SHP77 treated with DMSO at 0.1 percent for 48 hours (cell line): ENCODE data around the gene PCNT.
A peak's percentile ranks its signal among the peaks of the same experiment; 100 is the strongest.

Source experiments
- DNase-seq: peaks from one replicate; lab custom pipeline; 2025; lab: John Stamatoyannopoulos, UW

The PCNT gene

GRCh38 chr21:46409641-46410406 is 85.9 kb downstream of the PCNT start:
- no peak for DNase-seq

GRCh38 chr21:46410516-46410915 is 86.6 kb downstream of the PCNT start:
- no peak for DNase-seq

- no peak for DNase-seq
These were observed 87.3 kb downstream of the PCNT start for GRCh38 chr21:46411236-46411635.

- no peak for DNase-seq
These were observed 87.7 kb downstream of the PCNT start for GRCh38 chr21:46411691-46412090.

GRCh38 chr21:46412521-46413364 is 88.8 kb downstream of the PCNT start:
- no peak for DNase-seq

- DNase-seq, result no peak
These were observed 89.4 kb downstream of the PCNT start for GRCh38 chr21:46413365-46413696.

GRCh38 chr21:46414965-46415275 is 91.0 kb downstream of the PCNT start:
- no peak for DNase-seq

- DNase-seq, result no peak
These were observed 92.6 kb downstream of the PCNT start for GRCh38 chr21:46416551-46416950.

- DNase-seq, result no peak
These were observed 94.5 kb downstream of the PCNT start for GRCh38 chr21:46418265-46418946.

GRCh38 chr21:46420241-46421190 is 96.6 kb downstream of the PCNT start:
- DNase-seq, result no peak

- no peak for DNase-seq
These were observed 97.3 kb downstream of the PCNT start for GRCh38 chr21:46421191-46421750.

GRCh38 chr21:46421756-46422555 is 98.0 kb downstream of the PCNT start:
- no peak for DNase-seq

GRCh38 chr21:46422636-46423241 is 98.8 kb downstream of the PCNT start:
- no peak for DNase-seq

GRCh38 chr21:46423546-46424038 is 99.6 kb downstream of the PCNT start:
- DNase-seq, result no peak

GRCh38 chr21:46424039-46424591 is 100.2 kb downstream of the PCNT start:
- peak; percentile 14 for DNase-seq

- no peak for DNase-seq
These were observed 100.7 kb downstream of the PCNT start for GRCh38 chr21:46424621-46425020.

- peak; percentile 79 for DNase-seq
These were observed 101.1 kb downstream of the PCNT start for GRCh38 chr21:46425041-46425440.

- DNase-seq, result peak; percentile 85
These were observed 101.6 kb downstream of the PCNT start for GRCh38 chr21:46425571-46425970.

GRCh38 chr21:46426313-46427046 is 102.5 kb downstream of the PCNT start:
- no peak for DNase-seq
